GM23338 (cell line): Measurements from ENCODE around the gene SPCS2. TPM values are rescaled to one million over a fixed set of nuclear protein-coding genes. Genes with fewer than 3 reads are reported as not detected.

Source experiments
- ATAC-seq: fragments of 200-7000 bp; cut with Tn5 transposase; 3 replicates; pipeline ENCODE4 v1.9.1; 2020
- DNase-seq: peaks from one replicate; pipeline ENCODE4 v3.0.0-alpha.2; 2015; ENCODE audit warnings: low spot score
- H2AFZ ChIP-seq: fragments of 200-600 bp; sonication (generic); 2 replicates; pipeline ENCODE4 v1.8.0; 2016; ENCODE audit warnings: antibody characterized with exemption, mild to moderate bottlenecking, moderate library complexity
- H3F3A ChIP-seq: fragments of 200-600 bp; sonication (generic); replicated peaks from 2 replicates; pipeline ENCODE4 v1.8.0; 2017; ENCODE audit warnings: antibody characterized with exemption, mixed run types, low read depth
- H3K27ac ChIP-seq: fragments of 200-600 bp; sonication (generic); 2 replicates; pipeline ENCODE4 v1.6.1; 2016; ENCODE audit warnings: low read depth
- H3K27me3 ChIP-seq: fragments of 200-600 bp; sonication (generic); 2 replicates; pipeline ENCODE4 v1.8.0; 2016; ENCODE audit warnings: mild to moderate bottlenecking, mixed run types, moderate library complexity; ENCODE audit not compliant: insufficient read depth
- H3K36me3 ChIP-seq: fragments of 200-600 bp; sonication (generic); 2 replicates; pipeline ENCODE4 v1.8.0; 2016; ENCODE audit warnings: mild to moderate bottlenecking; ENCODE audit not compliant: insufficient read depth
- H3K4me1 ChIP-seq: fragments of 200-600 bp; sonication (generic); 2 replicates; pipeline ENCODE4 v1.8.0; 2016; ENCODE audit warnings: mild to moderate bottlenecking, moderate library complexity; ENCODE audit not compliant: insufficient read depth
- H3K4me2 ChIP-seq: fragments of 200-600 bp; sonication (generic); 2 replicates; pipeline ENCODE4 v1.7.1; 2017; ENCODE audit warnings: mixed run types
- H3K4me3 ChIP-seq: fragments of 200-600 bp; sonication (generic); 2 replicates; pipeline ENCODE4 v1.6.1; 2016; ENCODE audit warnings: mixed run types
- H3K79me2 ChIP-seq: fragments of 200-600 bp; sonication (generic); replicated peaks from 2 replicates; pipeline ENCODE4 v1.8.0; 2017; ENCODE audit warnings: mild to moderate bottlenecking; ENCODE audit not compliant: insufficient read depth
- H3K9me2 ChIP-seq: fragments of 200-600 bp; sonication (generic); 2 replicates; pipeline ENCODE4 v1.8.0; 2017; ENCODE audit not compliant: insufficient read depth
- H4K20me1 ChIP-seq: fragments of 200-600 bp; sonication (generic); replicated peaks from 2 replicates; pipeline ENCODE4 v1.8.0; 2017; ENCODE audit warnings: mild to moderate bottlenecking; ENCODE audit not compliant: insufficient read depth
- H3K27ac Mint-ChIP-seq: 2 replicates; pipeline ENCODE4 v1.8.0; 2020; ENCODE audit warnings: inconsistent platforms, mild to moderate bottlenecking, moderate library complexity, mixed read lengths
- H3K27me3 Mint-ChIP-seq: 3 replicates; pipeline ENCODE4 v1.8.0; 2022; ENCODE audit warnings: low read depth, mild to moderate bottlenecking, moderate library complexity, mixed read lengths, inconsistent platforms; ENCODE audit not compliant: insufficient read depth, poor library complexity
- H3K36me3 Mint-ChIP-seq: 3 replicates; pipeline ENCODE4 v1.8.0; 2021; ENCODE audit warnings: low read depth, mild to moderate bottlenecking, inconsistent platforms, moderate library complexity, mixed read lengths
- H3K4me1 Mint-ChIP-seq: 3 replicates; pipeline ENCODE4 v1.8.0; 2020; ENCODE audit warnings: mild to moderate bottlenecking, inconsistent platforms, mixed read lengths
- H3K4me3 Mint-ChIP-seq: 3 replicates; pipeline ENCODE4 v1.8.0; 2021; ENCODE audit warnings: moderate library complexity, mild to moderate bottlenecking, inconsistent platforms, mixed read lengths
- H3K9me3 Mint-ChIP-seq: 3 replicates; pipeline ENCODE4 v1.8.0; 2020; ENCODE audit warnings: moderate library complexity, mild to moderate bottlenecking, inconsistent platforms, mixed read lengths
- CREB1 ChIP-seq: fragments of 250-450 bp; sonication (Bioruptor Pico); IDR thresholded peaks from 2 replicates; pipeline ENCODE4 v1.5.0; 2020; ENCODE audit warnings: low read depth, mild to moderate bottlenecking, moderate library complexity
- ETS1 ChIP-seq: IDR thresholded peaks from 2 replicates; pipeline ENCODE4 v1.6.1; 2016; ENCODE audit warnings: antibody characterized with exemption
- EZH2 ChIP-seq: fragments of 200-600 bp; sonication (generic); IDR thresholded peaks from one replicate; pipeline ENCODE4 v1.8.0; 2017; ENCODE audit warnings: antibody characterized with exemption, mild to moderate bottlenecking, low read depth; ENCODE audit not compliant: unreplicated experiment
- EZH2phosphoT487 ChIP-seq: fragments of 200-600 bp; sonication (generic); IDR thresholded peaks from one replicate; pipeline ENCODE4 v1.8.1; 2018; ENCODE audit warnings: antibody characterized with exemption; ENCODE audit not compliant: unreplicated experiment
- JUNB ChIP-seq: IDR thresholded peaks from one replicate; pipeline ENCODE4 v1.6.1; 2016; ENCODE audit warnings: antibody characterized with exemption; ENCODE audit not compliant: unreplicated experiment
- NANOG ChIP-seq: IDR thresholded peaks from 2 replicates; pipeline ENCODE4 v1.6.1; 2016; ENCODE audit warnings: antibody characterized with exemption, borderline replicate concordance
- POLR2AphosphoS5 ChIP-seq: IDR thresholded peaks from 2 replicates; pipeline ENCODE4 v1.6.1; 2016; ENCODE audit warnings: antibody characterized with exemption, low read depth
- REST ChIP-seq: IDR thresholded peaks from one replicate; pipeline ENCODE4 v1.6.1; 2018; ENCODE audit warnings: antibody characterized with exemption; ENCODE audit not compliant: unreplicated experiment
- STAT1 ChIP-seq: IDR thresholded peaks from one replicate; pipeline ENCODE4 v1.6.1; 2016; ENCODE audit warnings: antibody characterized with exemption; ENCODE audit not compliant: unreplicated experiment
- ZNF114 ChIP-seq: fragments of 250-450 bp; sonication (Bioruptor Pico); IDR thresholded peaks from 2 replicates; pipeline ENCODE4 v1.5.0; 2020; ENCODE audit warnings: mild to moderate bottlenecking, moderate library complexity
- ZNF331 ChIP-seq: fragments of 250-450 bp; sonication (Bioruptor Pico); IDR thresholded peaks from 2 replicates; pipeline ENCODE4 v1.5.0; 2020; ENCODE audit warnings: low read depth, mild to moderate bottlenecking, moderate library complexity
- polyA plus RNA-seq: library from polyadenylated mRNA; unstranded; fragments of >200 nt; fragmentation: Nextera tagmentation; extraction: Ambion mirVana; gene quantifications from 2 replicates; pipeline ENCODE4 v1.2.1, GENCODE V29; 2016
- total RNA-seq: library from RNA; depleted of rRNA; stranded (reverse); fragments of >200 nt; shearing (Covaris generic); gene quantifications from 2 replicates; pipeline ENCODE4 v1.2.3, GENCODE V29; 2014
- TF ChIP-seq, protein P1 (sequence below): fragments of 250-450 bp; sonication (Bioruptor Pico); IDR thresholded peaks from 2 replicates; pipeline ENCODE4 v1.5.0; 2020; ENCODE audit warnings: mild to moderate bottlenecking, moderate library complexity
- TF ChIP-seq, protein P2 (sequence below), 2 experiments: fragments of 200-600 bp in 1 of 2; sonication (generic) in 1 of 2; conservative IDR thresholded peaks; 2 replicates each; pipeline versions ENCODE4 v1.5.1 to v1.6.1; 2016 to 2017; ENCODE audit warnings: antibody characterized with exemption in 2 of 2, low read depth in 2 of 2, mild to moderate bottlenecking in 2 of 2, moderate library complexity in 1 of 2

SPCS2 gene
- total and polyA plus RNA-seq, 2 experiments from 2014 or later: 115 to 334 TPM

GRCh38 chr11:74950374-74950969 lies 1.4 kb downstream of the SPCS2 start:
- no peak overlapping the region for H2AFZ ChIP-seq
- H3K4me2 ChIP-seq: peak overlapping the region; percentile 91
- ATAC-seq (no peak), DNase-seq (no peak)
- H3K36me3 ChIP-seq: 0 out of 2 replicates have a peak, but pooled peaks cover 2% of the 10 kb centered on the region
- H3K4me3 ChIP-seq: peak overlapping the region; percentile 94
- Mint-ChIP-seq H3K4me3 (peak overlapping the region; percentile 97), H3K27ac (peak overlapping the region; percentile 99; the same call in 1 of the 2 replicates), H3K27me3 (peaks cover 6% of the 10 kb centered on the region), H3K36me3 (no peaks in the 10 kb centered on the region; the same call in 2 of the 3 replicates), H3K4me1 (peaks cover 7% of the 10 kb centered on the region; the same call in 2 of the 3 replicates), H3K9me3 (no peaks in the 10 kb centered on the region)
- no peaks in the 10 kb centered on the region for H3F3A ChIP-seq
- TF ChIP-seq NANOG (no peak), EZH2phosphoT487 (no peak), ZNF331 (CRISPR knock-in tag) (no peak), REST (no peak), EZH2 (no peak), STAT1 (no peak), ZNF114 (CRISPR knock-in tag) (no peak), JUNB (no peak), CREB1 (CRISPR knock-in tag) (no peak), ETS1 (no peak), POLR2AphosphoS5 (no peak)
- TF ChIP-seq, protein P1, sequence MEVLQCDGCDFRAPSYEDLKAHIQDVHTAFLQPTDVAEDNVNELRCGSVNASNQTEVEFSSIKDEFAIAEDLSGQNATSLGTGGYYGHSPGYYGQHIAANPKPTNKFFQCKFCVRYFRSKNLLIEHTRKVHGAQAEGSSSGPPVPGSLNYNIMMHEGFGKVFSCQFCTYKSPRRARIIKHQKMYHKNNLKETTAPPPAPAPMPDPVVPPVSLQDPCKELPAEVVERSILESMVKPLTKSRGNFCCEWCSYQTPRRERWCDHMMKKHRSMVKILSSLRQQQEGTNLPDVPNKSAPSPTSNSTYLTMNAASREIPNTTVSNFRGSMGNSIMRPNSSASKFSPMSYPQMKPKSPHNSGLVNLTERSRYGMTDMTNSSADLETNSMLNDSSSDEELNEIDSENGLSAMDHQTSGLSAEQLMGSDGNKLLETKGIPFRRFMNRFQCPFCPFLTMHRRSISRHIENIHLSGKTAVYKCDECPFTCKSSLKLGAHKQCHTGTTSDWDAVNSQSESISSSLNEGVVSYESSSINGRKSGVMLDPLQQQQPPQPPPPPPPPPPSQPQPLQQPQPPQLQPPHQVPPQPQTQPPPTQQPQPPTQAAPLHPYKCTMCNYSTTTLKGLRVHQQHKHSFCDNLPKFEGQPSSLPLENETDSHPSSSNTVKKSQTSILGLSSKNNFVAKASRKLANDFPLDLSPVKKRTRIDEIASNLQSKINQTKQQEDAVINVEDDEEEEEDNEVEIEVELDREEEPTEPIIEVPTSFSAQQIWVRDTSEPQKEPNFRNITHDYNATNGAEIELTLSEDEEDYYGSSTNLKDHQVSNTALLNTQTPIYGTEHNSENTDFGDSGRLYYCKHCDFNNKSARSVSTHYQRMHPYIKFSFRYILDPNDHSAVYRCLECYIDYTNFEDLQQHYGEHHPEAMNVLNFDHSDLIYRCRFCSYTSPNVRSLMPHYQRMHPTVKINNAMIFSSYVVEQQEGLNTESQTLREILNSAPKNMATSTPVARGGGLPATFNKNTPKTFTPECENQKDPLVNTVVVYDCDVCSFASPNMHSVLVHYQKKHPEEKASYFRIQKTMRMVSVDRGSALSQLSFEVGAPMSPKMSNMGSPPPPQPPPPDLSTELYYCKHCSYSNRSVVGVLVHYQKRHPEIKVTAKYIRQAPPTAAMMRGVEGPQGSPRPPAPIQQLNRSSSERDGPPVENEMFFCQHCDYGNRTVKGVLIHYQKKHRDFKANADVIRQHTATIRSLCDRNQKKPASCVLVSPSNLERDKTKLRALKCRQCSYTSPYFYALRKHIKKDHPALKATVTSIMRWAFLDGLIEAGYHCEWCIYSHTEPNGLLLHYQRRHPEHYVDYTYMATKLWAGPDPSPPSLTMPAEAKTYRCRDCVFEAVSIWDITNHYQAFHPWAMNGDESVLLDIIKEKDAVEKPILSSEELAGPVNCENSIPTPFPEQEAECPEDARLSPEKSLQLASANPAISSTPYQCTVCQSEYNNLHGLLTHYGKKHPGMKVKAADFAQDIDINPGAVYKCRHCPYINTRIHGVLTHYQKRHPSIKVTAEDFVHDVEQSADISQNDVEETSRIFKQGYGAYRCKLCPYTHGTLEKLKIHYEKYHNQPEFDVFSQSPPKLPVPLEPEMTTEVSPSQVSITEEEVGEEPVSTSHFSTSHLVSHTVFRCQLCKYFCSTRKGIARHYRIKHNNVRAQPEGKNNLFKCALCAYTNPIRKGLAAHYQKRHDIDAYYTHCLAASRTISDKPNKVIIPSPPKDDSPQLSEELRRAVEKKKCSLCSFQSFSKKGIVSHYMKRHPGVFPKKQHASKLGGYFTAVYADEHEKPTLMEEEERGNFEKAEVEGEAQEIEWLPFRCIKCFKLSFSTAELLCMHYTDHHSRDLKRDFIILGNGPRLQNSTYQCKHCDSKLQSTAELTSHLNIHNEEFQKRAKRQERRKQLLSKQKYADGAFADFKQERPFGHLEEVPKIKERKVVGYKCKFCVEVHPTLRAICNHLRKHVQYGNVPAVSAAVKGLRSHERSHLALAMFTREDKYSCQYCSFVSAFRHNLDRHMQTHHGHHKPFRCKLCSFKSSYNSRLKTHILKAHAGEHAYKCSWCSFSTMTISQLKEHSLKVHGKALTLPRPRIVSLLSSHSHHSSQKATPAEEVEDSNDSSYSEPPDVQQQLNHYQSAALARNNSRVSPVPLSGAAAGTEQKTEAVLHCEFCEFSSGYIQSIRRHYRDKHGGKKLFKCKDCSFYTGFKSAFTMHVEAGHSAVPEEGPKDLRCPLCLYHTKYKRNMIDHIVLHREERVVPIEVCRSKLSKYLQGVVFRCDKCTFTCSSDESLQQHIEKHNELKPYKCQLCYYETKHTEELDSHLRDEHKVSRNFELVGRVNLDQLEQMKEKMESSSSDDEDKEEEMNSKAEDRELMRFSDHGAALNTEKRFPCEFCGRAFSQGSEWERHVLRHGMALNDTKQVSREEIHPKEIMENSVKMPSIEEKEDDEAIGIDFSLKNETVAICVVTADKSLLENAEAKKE: no peak
- TF ChIP-seq, protein P2, sequence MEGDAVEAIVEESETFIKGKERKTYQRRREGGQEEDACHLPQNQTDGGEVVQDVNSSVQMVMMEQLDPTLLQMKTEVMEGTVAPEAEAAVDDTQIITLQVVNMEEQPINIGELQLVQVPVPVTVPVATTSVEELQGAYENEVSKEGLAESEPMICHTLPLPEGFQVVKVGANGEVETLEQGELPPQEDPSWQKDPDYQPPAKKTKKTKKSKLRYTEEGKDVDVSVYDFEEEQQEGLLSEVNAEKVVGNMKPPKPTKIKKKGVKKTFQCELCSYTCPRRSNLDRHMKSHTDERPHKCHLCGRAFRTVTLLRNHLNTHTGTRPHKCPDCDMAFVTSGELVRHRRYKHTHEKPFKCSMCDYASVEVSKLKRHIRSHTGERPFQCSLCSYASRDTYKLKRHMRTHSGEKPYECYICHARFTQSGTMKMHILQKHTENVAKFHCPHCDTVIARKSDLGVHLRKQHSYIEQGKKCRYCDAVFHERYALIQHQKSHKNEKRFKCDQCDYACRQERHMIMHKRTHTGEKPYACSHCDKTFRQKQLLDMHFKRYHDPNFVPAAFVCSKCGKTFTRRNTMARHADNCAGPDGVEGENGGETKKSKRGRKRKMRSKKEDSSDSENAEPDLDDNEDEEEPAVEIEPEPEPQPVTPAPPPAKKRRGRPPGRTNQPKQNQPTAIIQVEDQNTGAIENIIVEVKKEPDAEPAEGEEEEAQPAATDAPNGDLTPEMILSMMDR (conservative IDR thresholded peaks at IDR 0.05; ENCODE audit: low read depth in 2 of 2): no peak
- H3K4me1 ChIP-seq: peaks cover 12% of the 10 kb centered on the region; the same call in 1 of the 2 replicates
- peaks cover 36% of the 10 kb centered on the region for H4K20me1 ChIP-seq
- H3K27ac ChIP-seq: no peak overlapping the region
- no peaks in the 10 kb centered on the region for H3K9me2 ChIP-seq
- H3K27me3 ChIP-seq: no peaks in the 10 kb centered on the region
- peaks cover 62% of the 10 kb centered on the region for H3K79me2 ChIP-seq
